ENCODE data around the gene KRTAP5-9. TPM values are rescaled to one million over a fixed set of nuclear protein-coding genes. Genes with fewer than 3 reads are reported as not detected.
"Not testable (repeated sequence)": the region's sequence is repeated elsewhere in the genome, so short reads cannot be mapped to it uniquely, and the experiment has no call there.

Gene KRTAP5-9
- total RNA-seq, 1 experiment from 2014 or later = not detected

GRCh38 chr11:71572811-71573210 is 24.6 kb downstream of the KRTAP5-9 start:
- no peak overlapping the region for H2AFZ ChIP-seq (ENCODE audit: low read length)
- H3F3A ChIP-seq (ENCODE audit: low read length, unreplicated experiment) = no peaks in the 10 kb centered on the region
- ChIA-PET CTCF (interaction anchor here (0.6 kb wide), 1 partner anchor 1656 kb away, joined by 4 read pairs; no protein-coding TSS in a partner anchor), POLR2A (ENCODE audit: unreplicated experiment) (no interaction called here)
- TF ChIP-seq CTCF (conservative IDR thresholded peaks at IDR 0.05; ENCODE audit: low read depth, low read length) = no peak
- no peak for TF ChIP-seq EZH2phosphoT487 (IDR thresholded peaks at IDR 0.05; ENCODE audit: borderline replicate concordance, low read length)
- no peak for TF ChIP-seq EZH2 (IDR thresholded peaks at IDR 0.05; ENCODE audit: low read length, unreplicated experiment)
- no peak overlapping the region for H3K4me3 ChIP-seq (ENCODE audit: low read length)
- ATAC-seq (no peak), DNase-seq (no peak)
- H3K27me3 ChIP-seq (ENCODE audit: low read length) = peaks cover 21% of the 10 kb centered on the region
- no peak overlapping the region for H3K9ac ChIP-seq (ENCODE audit: low read length)
- H3K4me1 ChIP-seq (ENCODE audit: insufficient read depth, low read length) = peaks cover 10% of the 10 kb centered on the region; the same call in 1 of the 2 replicates
- H3K9me2 ChIP-seq (replicated peaks; ENCODE audit: low read length) = no peaks in the 10 kb centered on the region
- no peaks in the 10 kb centered on the region for H3K36me3 ChIP-seq (ENCODE audit: low read depth, low read length)
- no peaks in the 10 kb centered on the region for H4K20me1 ChIP-seq (ENCODE audit: low read length)
- no peak overlapping the region for H3K4me2 ChIP-seq (ENCODE audit: low read length)
- H3K79me2 ChIP-seq (ENCODE audit: low read length) = no peaks in the 10 kb centered on the region
- H3K27ac ChIP-seq (ENCODE audit: low read length) = no peak overlapping the region
- no TSS peak for BruUV-seq (replicated peaks)
- no peaks in the 10 kb centered on the region for H3K9me3 ChIP-seq (ENCODE audit: low read length)
- intact Hi-C loops (cut with micrococcal nuclease) = no loop called here

GRCh38 chr11:71574418-71574817 is 26.2 kb downstream of the KRTAP5-9 start:
- BruUV-seq (replicated peaks) = no TSS peak
- intact Hi-C loops (cut with micrococcal nuclease) = no loop called here
- no peak overlapping the region for H3K4me2 ChIP-seq (ENCODE audit: low read length)
- no peak overlapping the region for H2AFZ ChIP-seq (ENCODE audit: low read length)
- no peak for ATAC-seq
- H3K9me3 ChIP-seq (ENCODE audit: low read length) = no peaks in the 10 kb centered on the region
- H3K4me1 ChIP-seq (ENCODE audit: insufficient read depth, low read length) = peaks cover 3% of the 10 kb centered on the region; the same call in 1 of the 2 replicates
- no peaks in the 10 kb centered on the region for H4K20me1 ChIP-seq (ENCODE audit: low read length)
- no peak for DNase-seq
- ChIA-PET CTCF (no interaction called here), POLR2A (ENCODE audit: unreplicated experiment) (no interaction called here)
- no peaks in the 10 kb centered on the region for H3F3A ChIP-seq (ENCODE audit: low read length, unreplicated experiment)
- H3K27ac ChIP-seq (ENCODE audit: low read length) = no peak overlapping the region
- no peak for TF ChIP-seq CTCF (conservative IDR thresholded peaks at IDR 0.05; ENCODE audit: low read depth, low read length)
- TF ChIP-seq EZH2phosphoT487 (IDR thresholded peaks at IDR 0.05; ENCODE audit: borderline replicate concordance, low read length) = no peak
- TF ChIP-seq EZH2 (IDR thresholded peaks at IDR 0.05; ENCODE audit: low read length, unreplicated experiment) = no peak
- no peak overlapping the region for H3K9ac ChIP-seq (ENCODE audit: low read length)
- H3K79me2 ChIP-seq (ENCODE audit: low read length) = no peaks in the 10 kb centered on the region
- no peaks in the 10 kb centered on the region for H3K9me2 ChIP-seq (replicated peaks; ENCODE audit: low read length)
- H3K27me3 ChIP-seq (ENCODE audit: low read length) = peaks cover 21% of the 10 kb centered on the region
- H3K36me3 ChIP-seq (ENCODE audit: low read depth, low read length) = no peaks in the 10 kb centered on the region
- no peak overlapping the region for H3K4me3 ChIP-seq (ENCODE audit: low read length)

- no peaks in the 10 kb centered on the region for H3K79me2 ChIP-seq (ENCODE audit: low read length)
- ChIA-PET CTCF (no interaction called here), POLR2A (ENCODE audit: unreplicated experiment) (no interaction called here)
- H3K4me1 ChIP-seq (ENCODE audit: insufficient read depth, low read length) = peaks cover 8% of the 10 kb centered on the region
- peaks cover 21% of the 10 kb centered on the region for H3K27me3 ChIP-seq (ENCODE audit: low read length)
- H3K27ac ChIP-seq (ENCODE audit: low read length) = no peak overlapping the region
- intact Hi-C loops (cut with micrococcal nuclease) = no loop called here
- no peaks in the 10 kb centered on the region for H3K36me3 ChIP-seq (ENCODE audit: low read depth, low read length)
- H3K9me2 ChIP-seq (replicated peaks; ENCODE audit: low read length) = no peaks in the 10 kb centered on the region
- no peak overlapping the region for H3K4me3 ChIP-seq (ENCODE audit: low read length)
- H2AFZ ChIP-seq (ENCODE audit: low read length) = no peak overlapping the region
- DNase-seq (no peak), ATAC-seq (no peak)
- no peak for TF ChIP-seq CTCF (conservative IDR thresholded peaks at IDR 0.05; ENCODE audit: low read depth, low read length)
- no peak for TF ChIP-seq EZH2 (IDR thresholded peaks at IDR 0.05; ENCODE audit: low read length, unreplicated experiment)
- no peak for TF ChIP-seq EZH2phosphoT487 (IDR thresholded peaks at IDR 0.05; ENCODE audit: borderline replicate concordance, low read length)
- H3K4me2 ChIP-seq (ENCODE audit: low read length) = no peak overlapping the region
- H3F3A ChIP-seq (ENCODE audit: low read length, unreplicated experiment) = no peaks in the 10 kb centered on the region
- H3K9ac ChIP-seq (ENCODE audit: low read length) = no peak overlapping the region
- H4K20me1 ChIP-seq (ENCODE audit: low read length) = no peaks in the 10 kb centered on the region
- no TSS peak for BruUV-seq (replicated peaks)
- no peaks in the 10 kb centered on the region for H3K9me3 ChIP-seq (ENCODE audit: low read length)
These were observed 27.7 kb downstream of the KRTAP5-9 start for GRCh38 chr11:71575723-71576424.

GRCh38 chr11:71576688-71577465 is 28.7 kb downstream of the KRTAP5-9 start:
- Histone ChIP-seq H3K27me3 (ENCODE audit: low read length) (peaks cover 21% of the 10 kb centered on the region), H3K4me1 (ENCODE audit: insufficient read depth, low read length) (peaks cover 13% of the 10 kb centered on the region)
- H4K20me1 ChIP-seq (ENCODE audit: low read length); intact Hi-C loops (cut with micrococcal nuclease); H3K9ac ChIP-seq (ENCODE audit: low read length); H3K4me3 ChIP-seq (ENCODE audit: low read length); H3K36me3 ChIP-seq (ENCODE audit: low read depth, low read length); H3F3A ChIP-seq (ENCODE audit: low read length, unreplicated experiment); CTCF ChIA-PET; H3K9me3 ChIP-seq (ENCODE audit: low read length); H2AFZ ChIP-seq (ENCODE audit: low read length); DNase-seq; POLR2A ChIA-PET (ENCODE audit: unreplicated experiment); H3K27ac ChIP-seq (ENCODE audit: low read length); H3K9me2 ChIP-seq (replicated peaks; ENCODE audit: low read length); H3K79me2 ChIP-seq (ENCODE audit: low read length); ATAC-seq; H3K4me2 ChIP-seq (ENCODE audit: low read length); BruUV-seq (replicated peaks): not testable (repeated sequence)
